ENCODE measurements around the gene RAB17. TPM values are rescaled to one million over a fixed set of nuclear protein-coding genes. Genes with fewer than 3 reads are reported as not detected.

Gene RAB17
- total RNA-seq, 1 experiment from 2014 or later = 23.6 TPM

- Histone ChIP-seq H3K4me3 (ENCODE audit: low read depth in 2 of 2, low read length in 2 of 2) (no peak overlapping the region), H3K4me1 (ENCODE audit: control insufficient read depth, insufficient read depth, low read length) (no peaks in the 10 kb centered on the region), H3K9me3 (ENCODE audit: control insufficient read depth, insufficient read depth, low read depth, low read length) (no peaks in the 10 kb centered on the region), H3K36me3 (ENCODE audit: control insufficient read depth, insufficient read depth, low read length) (no peaks in the 10 kb centered on the region), H3K27me3 (ENCODE audit: control insufficient read depth, insufficient read depth, low read length) (no peaks in the 10 kb centered on the region), H3K27ac (ENCODE audit: low read length) (no peak overlapping the region)
- CTCF ChIA-PET = interaction anchor here (0.6 kb wide), 1 partner anchor 96 kb away, joined by 3 read pairs; no protein-coding TSS in a partner anchor
- intact Hi-C loops (cut with micrococcal nuclease; ENCODE audit: unreplicated experiment) (no loop called here), in situ Hi-C loops (cut with HindIII; ENCODE audit: low pct_unique_long_range_greater_than_20kb, low sequenced_read_pairs) (no loop called here)
- no TSS peak for BruUV-seq (replicated peaks)
- DNase-seq (ENCODE audit: low read depth, low spot score) (no peak), ATAC-seq (no peak)
- POLR2A ChIA-PET = no interaction called here
- TF ChIP-seq REST (IDR thresholded peaks at IDR 0.05; ENCODE audit: insufficient read depth in 1 of 2, low read depth in 2 of 2, low read length in 1 of 2) (no peak), POLR2AphosphoS5 (IDR thresholded peaks at IDR 0.05; ENCODE audit: low read depth, low read length) (no peak), TCF7L2 (IDR thresholded peaks at IDR 0.05; ENCODE audit: low read depth, low read length) (no peak), SIN3A (IDR thresholded peaks at IDR 0.05; ENCODE audit: borderline replicate concordance, insufficient read depth, low read depth, low read length) (no peak), CTCF (IDR thresholded peaks at IDR 0.05) (no peak)
These were observed 47.0 kb upstream of the RAB17 start for GRCh38 chr2:237637429-237638135.

GRCh38 chr2:237636578-237636977 is 46.0 kb upstream of the RAB17 start:
- Histone ChIP-seq H3K27me3 (ENCODE audit: control insufficient read depth, insufficient read depth, low read length) (no peaks in the 10 kb centered on the region), H3K9me3 (ENCODE audit: control insufficient read depth, insufficient read depth, low read depth, low read length) (no peaks in the 10 kb centered on the region), H3K36me3 (ENCODE audit: control insufficient read depth, insufficient read depth, low read length) (no peaks in the 10 kb centered on the region), H3K4me1 (ENCODE audit: control insufficient read depth, insufficient read depth, low read length) (no peaks in the 10 kb centered on the region), H3K4me3 (ENCODE audit: low read depth in 2 of 2, low read length in 2 of 2) (no peak overlapping the region), H3K27ac (ENCODE audit: low read length) (no peak overlapping the region)
- ATAC-seq (no peak), DNase-seq (ENCODE audit: low read depth, low spot score) (no peak)
- BruUV-seq (replicated peaks) = no TSS peak
- POLR2A ChIA-PET = no interaction called here
- TF ChIP-seq SIN3A (IDR thresholded peaks at IDR 0.05; ENCODE audit: borderline replicate concordance, insufficient read depth, low read depth, low read length) = no peak
- TF ChIP-seq CTCF (IDR thresholded peaks at IDR 0.05) = no peak
- TF ChIP-seq REST (IDR thresholded peaks at IDR 0.05; ENCODE audit: insufficient read depth in 1 of 2, low read depth in 2 of 2, low read length in 1 of 2) = no peak
- TF ChIP-seq POLR2AphosphoS5 (IDR thresholded peaks at IDR 0.05; ENCODE audit: low read depth, low read length) = no peak
- TF ChIP-seq TCF7L2 (IDR thresholded peaks at IDR 0.05; ENCODE audit: low read depth, low read length) = no peak
- intact Hi-C loops (cut with micrococcal nuclease; ENCODE audit: unreplicated experiment) = no loop called here
- in situ Hi-C loops (cut with HindIII; ENCODE audit: low pct_unique_long_range_greater_than_20kb, low sequenced_read_pairs) = no loop called here
- CTCF ChIA-PET = no interaction called here
